OCI-LY1 (cell line): ENCODE results near the gene LRMDA.

ENCODE experiments used
- H2AFZ ChIP-seq: fragments of 200-600 bp; sonication (generic), shearing (Covaris generic); 2 replicates; pipeline ENCODE4 v1.6.0; 2014; ENCODE audit warnings: antibody characterized with exemption, mild to moderate bottlenecking, low read length
- H3F3A ChIP-seq: fragments of 200-600 bp; sonication (generic), shearing (Covaris generic); 2 replicates; pipeline ENCODE4 v1.6.0; 2014; ENCODE audit warnings: mild to moderate bottlenecking, antibody characterized with exemption, low read length, moderate library complexity; ENCODE audit not compliant: insufficient read depth
- H3K27ac ChIP-seq: fragments of 200-600 bp; sonication (generic); 2 replicates; pipeline ENCODE4 v1.5.1; 2014; ENCODE audit warnings: low read length, mixed run types, mild to moderate bottlenecking, low read depth; ENCODE audit not compliant: poor library complexity, severe bottlenecking
- H3K27me3 ChIP-seq: fragments of 200-600 bp; sonication (generic); 2 replicates; pipeline ENCODE4 v1.6.0; 2014; ENCODE audit warnings: antibody characterized with exemption, mild to moderate bottlenecking, low read length, moderate library complexity; ENCODE audit not compliant: insufficient read depth
- H3K36me3 ChIP-seq: fragments of 200-600 bp; sonication (generic); 2 replicates; pipeline ENCODE4 v1.6.1; 2014; ENCODE audit warnings: mild to moderate bottlenecking, antibody characterized with exemption, low read length, moderate library complexity, mixed read lengths; ENCODE audit not compliant: insufficient read depth
- H3K4me1 ChIP-seq: fragments of 200-600 bp; sonication (generic); 2 replicates; pipeline ENCODE4 v1.5.1; 2014; ENCODE audit warnings: mild to moderate bottlenecking, low read length, moderate library complexity; ENCODE audit not compliant: insufficient read depth, severe bottlenecking
- H3K4me2 ChIP-seq: fragments of 200-600 bp; sonication (generic), shearing (Covaris generic); 2 replicates; pipeline ENCODE4 v1.6.1; 2014; ENCODE audit warnings: low read length
- H3K4me3 ChIP-seq: fragments of 200-600 bp; sonication (generic); 2 replicates; pipeline ENCODE4 v1.5.1; 2014; ENCODE audit warnings: low read length, low read depth, mild to moderate bottlenecking, mixed read lengths; ENCODE audit not compliant: poor library complexity, severe bottlenecking
- H3K79me2 ChIP-seq: fragments of 200-600 bp; shearing (Covaris generic); 2 replicates; pipeline ENCODE4 v1.6.1; 2016; ENCODE audit warnings: mixed run types, low read length, mixed read lengths; ENCODE audit not compliant: insufficient read depth
- H3K9ac ChIP-seq: fragments of 200-600 bp; sonication (generic), shearing (Covaris generic); 2 replicates; pipeline ENCODE4 v1.6.1; 2014; ENCODE audit warnings: mild to moderate bottlenecking, low read length, mixed read lengths
- H3K9me2 ChIP-seq: fragments of 200-600 bp; sonication (generic), shearing (Covaris generic); 2 replicates; pipeline ENCODE4 v1.6.1; 2014; ENCODE audit warnings: low read depth, mild to moderate bottlenecking, low read length, mixed read lengths
- H3K9me3 ChIP-seq: fragments of 200-600 bp; shearing (Covaris generic); 2 replicates; pipeline ENCODE4 v1.6.1; 2014; ENCODE audit warnings: low read length, mixed read lengths
- H4K20me1 ChIP-seq: fragments of 200-600 bp; sonication (generic), shearing (Covaris generic); 2 replicates; pipeline ENCODE4 v1.6.0; 2016; ENCODE audit warnings: mild to moderate bottlenecking, low read length; ENCODE audit not compliant: insufficient read depth
- EZH2 ChIP-seq: fragments of 200-600 bp; sonication (generic), shearing (Covaris generic); IDR thresholded peaks from 2 replicates; pipeline ENCODE4 v1.8.0; 2017; ENCODE audit warnings: borderline replicate concordance, mixed run types, mild to moderate bottlenecking, antibody characterized with exemption, low read length, moderate library complexity, mixed read lengths
- TF ChIP-seq, protein P1 (sequence below): fragments of 200-600 bp; sonication (generic), shearing (Covaris generic); IDR thresholded peaks from 2 replicates; pipeline ENCODE4 v1.5.1; 2017; ENCODE audit warnings: mild to moderate bottlenecking, antibody characterized with exemption, low read length, moderate library complexity, mixed read lengths

Gene LRMDA

DNA sequence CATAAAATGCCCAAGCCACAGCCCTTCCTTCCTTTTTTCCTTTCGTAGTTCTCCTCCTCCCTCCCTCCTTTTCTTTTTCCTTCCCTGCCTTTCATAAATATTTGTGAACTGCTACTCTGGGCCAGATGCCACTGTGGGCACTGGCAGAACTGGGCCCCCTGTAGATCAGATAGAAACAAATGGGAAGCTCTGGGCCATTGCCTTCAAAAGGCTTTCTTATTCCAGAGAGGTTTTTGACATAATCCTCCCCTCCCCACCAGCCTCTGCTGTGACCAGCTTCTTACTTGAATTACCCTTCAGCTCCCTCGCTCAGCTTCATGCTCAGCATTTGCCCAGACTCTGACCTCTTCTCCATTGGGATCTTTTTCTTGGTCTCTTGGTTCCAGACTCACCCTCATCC, 886.8 kb downstream of the LRMDA start:
- Histone ChIP-seq H3K36me3 (no peaks in the 10 kb centered on the region), H3F3A (no peaks in the 10 kb centered on the region), H3K9ac (no peak overlapping the region), H3K4me3 (no peak overlapping the region), H3K4me2 (no peak overlapping the region), H3K9me3 (no peaks in the 10 kb centered on the region), H3K4me1 (no peaks in the 10 kb centered on the region), H3K79me2 (no peaks in the 10 kb centered on the region), H3K27ac (no peak overlapping the region), H4K20me1 (no peaks in the 10 kb centered on the region), H3K27me3 (no peaks in the 10 kb centered on the region), H3K9me2 (no peaks in the 10 kb centered on the region), H2AFZ (no peak overlapping the region)
- TF ChIP-seq EZH2: no peak
- TF ChIP-seq, protein P1, sequence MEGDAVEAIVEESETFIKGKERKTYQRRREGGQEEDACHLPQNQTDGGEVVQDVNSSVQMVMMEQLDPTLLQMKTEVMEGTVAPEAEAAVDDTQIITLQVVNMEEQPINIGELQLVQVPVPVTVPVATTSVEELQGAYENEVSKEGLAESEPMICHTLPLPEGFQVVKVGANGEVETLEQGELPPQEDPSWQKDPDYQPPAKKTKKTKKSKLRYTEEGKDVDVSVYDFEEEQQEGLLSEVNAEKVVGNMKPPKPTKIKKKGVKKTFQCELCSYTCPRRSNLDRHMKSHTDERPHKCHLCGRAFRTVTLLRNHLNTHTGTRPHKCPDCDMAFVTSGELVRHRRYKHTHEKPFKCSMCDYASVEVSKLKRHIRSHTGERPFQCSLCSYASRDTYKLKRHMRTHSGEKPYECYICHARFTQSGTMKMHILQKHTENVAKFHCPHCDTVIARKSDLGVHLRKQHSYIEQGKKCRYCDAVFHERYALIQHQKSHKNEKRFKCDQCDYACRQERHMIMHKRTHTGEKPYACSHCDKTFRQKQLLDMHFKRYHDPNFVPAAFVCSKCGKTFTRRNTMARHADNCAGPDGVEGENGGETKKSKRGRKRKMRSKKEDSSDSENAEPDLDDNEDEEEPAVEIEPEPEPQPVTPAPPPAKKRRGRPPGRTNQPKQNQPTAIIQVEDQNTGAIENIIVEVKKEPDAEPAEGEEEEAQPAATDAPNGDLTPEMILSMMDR: no peak

DNA sequence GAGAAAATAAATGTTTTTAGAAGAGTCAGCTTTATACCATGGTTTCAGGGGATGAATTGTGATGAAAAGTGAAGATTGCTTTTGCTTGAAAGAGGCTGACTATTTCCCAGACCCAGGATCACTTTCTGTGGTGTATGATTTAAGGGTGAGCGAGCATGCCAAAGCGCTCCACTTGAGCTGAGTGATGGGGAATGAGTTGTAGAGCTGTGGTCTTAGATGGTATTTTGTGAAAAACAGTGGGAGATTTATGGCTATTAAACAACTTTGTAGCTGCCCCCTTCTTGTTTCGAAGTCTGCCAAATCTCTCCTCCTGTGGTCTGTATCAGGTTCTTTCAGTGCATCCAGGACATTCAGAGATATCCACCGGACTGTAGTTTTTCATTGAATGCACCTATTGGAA, 888.2 kb downstream of the LRMDA start:
- no peaks in the 10 kb centered on the region for H3K79me2 ChIP-seq
- H3K4me3 ChIP-seq: no peak overlapping the region
- H3F3A ChIP-seq: no peaks in the 10 kb centered on the region
- no peak overlapping the region for H2AFZ ChIP-seq
- no peak overlapping the region for H3K9ac ChIP-seq
- no peaks in the 10 kb centered on the region for H3K9me3 ChIP-seq
- H3K9me2 ChIP-seq: no peaks in the 10 kb centered on the region
- TF ChIP-seq, protein P1: no peak
- TF ChIP-seq EZH2: no peak
- no peak overlapping the region for H3K4me2 ChIP-seq
- H4K20me1 ChIP-seq: no peaks in the 10 kb centered on the region
- no peak overlapping the region for H3K27ac ChIP-seq
- H3K4me1 ChIP-seq: no peaks in the 10 kb centered on the region
- no peaks in the 10 kb centered on the region for H3K36me3 ChIP-seq
- H3K27me3 ChIP-seq: no peaks in the 10 kb centered on the region

DNA sequence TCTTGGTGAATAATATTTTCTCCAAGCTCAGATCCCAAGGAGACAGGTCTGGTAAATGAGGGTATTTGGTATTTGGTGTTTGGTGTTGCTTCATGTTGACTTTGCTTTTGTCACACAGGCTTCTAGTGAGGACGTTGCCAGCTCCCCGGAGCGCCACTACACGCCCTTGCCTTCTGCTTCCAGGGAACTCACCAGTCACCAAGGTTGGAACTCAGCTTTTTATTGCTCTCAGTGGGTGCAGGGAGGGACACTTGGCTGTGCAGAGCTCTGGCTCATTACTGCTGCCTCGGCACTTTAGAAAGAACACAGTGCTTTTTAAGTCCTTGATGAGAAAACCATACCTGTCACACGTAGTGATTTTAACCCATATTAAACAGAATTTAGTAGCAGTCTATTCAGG, 892.9 kb downstream of the LRMDA start:
- TF ChIP-seq, protein P1: no peak
- TF ChIP-seq EZH2: no peak
- H3K9me2 ChIP-seq: no peaks in the 10 kb centered on the region
- no peaks in the 10 kb centered on the region for H3K79me2 ChIP-seq
- no peaks in the 10 kb centered on the region for H3K9me3 ChIP-seq
- no peaks in the 10 kb centered on the region for H3F3A ChIP-seq
- H2AFZ ChIP-seq: no peak overlapping the region
- H3K36me3 ChIP-seq: no peaks in the 10 kb centered on the region
- no peak overlapping the region for H3K4me3 ChIP-seq
- H3K27ac ChIP-seq: no peak overlapping the region
- H3K4me1 ChIP-seq: no peaks in the 10 kb centered on the region
- H4K20me1 ChIP-seq: no peaks in the 10 kb centered on the region
- H3K27me3 ChIP-seq: no peaks in the 10 kb centered on the region
- H3K9ac ChIP-seq: no peak overlapping the region
- H3K4me2 ChIP-seq: no peak overlapping the region
